NB4 (cell line): ENCODE data around the gene OPCML.

Experiments used
- DNase-seq: peaks from one replicate; pipeline ENCODE4 v3.0.0; 2010; ENCODE audit warnings: low read depth
- H3K4me3 ChIP-seq: one replicate; pipeline ENCODE4 v1.5.1; 2011; ENCODE audit warnings: mild to moderate bottlenecking, low read depth, low read length, moderate library complexity
- MYC ChIP-seq: IDR thresholded peaks from 2 replicates; pipeline ENCODE4 v1.6.1; 2011; ENCODE audit warnings: low read depth, low read length
- POLR2A ChIP-seq: IDR thresholded peaks from 2 replicates; pipeline ENCODE4 v1.6.1; 2011; ENCODE audit warnings: mild to moderate bottlenecking; ENCODE audit not compliant: insufficient read length; ENCODE audit errors: extremely low read depth
- TF ChIP-seq, protein P1 (sequence below): IDR thresholded peaks from one replicate; pipeline ENCODE4 v1.5.1; 2012; ENCODE audit warnings: low read depth, low read length
- TF ChIP-seq, protein P2 (sequence below): IDR thresholded peaks from 2 replicates; pipeline ENCODE4 v1.6.1; 2011; ENCODE audit warnings: low read depth, low read length

The OPCML gene

DNA sequence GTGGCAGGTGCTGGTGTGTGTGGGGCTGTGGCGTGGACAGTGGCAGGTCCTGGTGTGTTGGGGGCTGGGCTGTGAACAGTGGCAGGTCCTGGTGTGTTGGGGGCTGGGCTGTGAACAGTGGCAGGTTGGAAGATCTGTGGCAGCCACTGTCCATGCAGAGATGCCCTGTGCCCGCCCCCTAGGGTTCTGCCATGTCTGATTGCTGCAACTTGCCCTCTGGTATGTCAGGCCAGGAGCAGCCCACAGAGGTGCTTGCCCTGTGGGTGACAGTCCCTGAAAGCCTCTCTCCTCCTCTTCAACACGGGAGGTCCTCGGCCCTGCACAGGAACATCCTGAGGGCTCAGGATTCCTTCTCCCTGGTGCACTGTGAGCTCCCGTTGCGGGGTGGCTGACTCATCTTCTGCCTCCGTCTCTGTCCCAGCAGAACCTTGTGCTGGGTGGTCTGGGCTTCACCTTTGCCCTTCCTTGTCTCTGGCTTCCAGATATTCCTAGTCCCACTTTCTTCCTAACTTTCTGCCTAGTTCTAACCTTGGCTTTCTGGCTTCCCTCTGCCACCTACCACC, 13.5 kb downstream of the OPCML start:
- no peak for DNase-seq
- H3K4me3 ChIP-seq: no peak overlapping the region
- TF ChIP-seq, protein P1, sequence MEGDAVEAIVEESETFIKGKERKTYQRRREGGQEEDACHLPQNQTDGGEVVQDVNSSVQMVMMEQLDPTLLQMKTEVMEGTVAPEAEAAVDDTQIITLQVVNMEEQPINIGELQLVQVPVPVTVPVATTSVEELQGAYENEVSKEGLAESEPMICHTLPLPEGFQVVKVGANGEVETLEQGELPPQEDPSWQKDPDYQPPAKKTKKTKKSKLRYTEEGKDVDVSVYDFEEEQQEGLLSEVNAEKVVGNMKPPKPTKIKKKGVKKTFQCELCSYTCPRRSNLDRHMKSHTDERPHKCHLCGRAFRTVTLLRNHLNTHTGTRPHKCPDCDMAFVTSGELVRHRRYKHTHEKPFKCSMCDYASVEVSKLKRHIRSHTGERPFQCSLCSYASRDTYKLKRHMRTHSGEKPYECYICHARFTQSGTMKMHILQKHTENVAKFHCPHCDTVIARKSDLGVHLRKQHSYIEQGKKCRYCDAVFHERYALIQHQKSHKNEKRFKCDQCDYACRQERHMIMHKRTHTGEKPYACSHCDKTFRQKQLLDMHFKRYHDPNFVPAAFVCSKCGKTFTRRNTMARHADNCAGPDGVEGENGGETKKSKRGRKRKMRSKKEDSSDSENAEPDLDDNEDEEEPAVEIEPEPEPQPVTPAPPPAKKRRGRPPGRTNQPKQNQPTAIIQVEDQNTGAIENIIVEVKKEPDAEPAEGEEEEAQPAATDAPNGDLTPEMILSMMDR: no peak
- TF ChIP-seq POLR2A (no peak), MYC (no peak)
- TF ChIP-seq, protein P2, sequence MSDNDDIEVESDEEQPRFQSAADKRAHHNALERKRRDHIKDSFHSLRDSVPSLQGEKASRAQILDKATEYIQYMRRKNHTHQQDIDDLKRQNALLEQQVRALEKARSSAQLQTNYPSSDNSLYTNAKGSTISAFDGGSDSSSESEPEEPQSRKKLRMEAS: no peak

DNA sequence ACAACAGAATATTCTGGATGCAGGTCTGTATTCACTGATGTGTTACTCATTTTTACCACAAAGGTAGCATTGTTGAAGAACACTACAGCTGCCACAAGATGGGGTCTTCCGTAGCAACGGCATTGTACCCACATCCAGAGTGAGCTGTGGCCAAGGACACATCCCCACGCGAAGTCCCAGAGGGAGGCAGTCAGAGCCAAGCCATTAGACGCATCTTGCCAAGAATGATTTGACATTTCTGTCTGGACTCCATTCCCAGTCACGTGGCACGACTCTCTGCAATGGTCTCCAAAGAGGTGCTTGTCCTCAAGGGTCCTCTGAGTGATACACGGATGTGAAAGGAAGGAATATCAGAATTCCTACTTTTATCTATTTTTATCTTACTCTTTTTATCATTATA, 15.5 kb downstream of the OPCML start:
- H3K4me3 ChIP-seq: no peak overlapping the region
- TF ChIP-seq, protein P2: no peak
- TF ChIP-seq MYC: no peak
- TF ChIP-seq, protein P1: no peak
- no peak for TF ChIP-seq POLR2A
- DNase-seq: no peak

DNA sequence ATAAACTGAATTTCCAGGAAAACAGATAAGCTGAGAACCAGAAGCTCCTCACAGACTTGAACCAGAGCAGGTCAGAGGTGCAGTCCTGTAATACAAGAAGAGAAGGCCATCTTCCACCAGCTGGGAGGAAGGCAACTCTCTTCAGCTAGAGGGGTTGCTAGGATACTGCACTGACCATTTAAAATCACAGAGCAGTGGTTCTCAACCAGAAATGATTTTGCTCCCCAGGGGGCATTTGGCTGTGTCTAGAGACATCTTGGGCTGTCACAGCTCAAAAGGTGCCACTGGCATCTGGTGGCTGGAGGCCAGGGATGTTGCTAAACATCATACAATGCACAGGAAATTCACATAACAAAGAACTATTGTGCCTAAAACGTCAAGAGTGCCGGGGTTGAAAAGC, 17.2 kb downstream of the OPCML start:
- TF ChIP-seq MYC (no peak), POLR2A (no peak)
- TF ChIP-seq, protein P1: no peak
- TF ChIP-seq, protein P2: no peak
- DNase-seq: no peak
- no peak overlapping the region for H3K4me3 ChIP-seq

DNA sequence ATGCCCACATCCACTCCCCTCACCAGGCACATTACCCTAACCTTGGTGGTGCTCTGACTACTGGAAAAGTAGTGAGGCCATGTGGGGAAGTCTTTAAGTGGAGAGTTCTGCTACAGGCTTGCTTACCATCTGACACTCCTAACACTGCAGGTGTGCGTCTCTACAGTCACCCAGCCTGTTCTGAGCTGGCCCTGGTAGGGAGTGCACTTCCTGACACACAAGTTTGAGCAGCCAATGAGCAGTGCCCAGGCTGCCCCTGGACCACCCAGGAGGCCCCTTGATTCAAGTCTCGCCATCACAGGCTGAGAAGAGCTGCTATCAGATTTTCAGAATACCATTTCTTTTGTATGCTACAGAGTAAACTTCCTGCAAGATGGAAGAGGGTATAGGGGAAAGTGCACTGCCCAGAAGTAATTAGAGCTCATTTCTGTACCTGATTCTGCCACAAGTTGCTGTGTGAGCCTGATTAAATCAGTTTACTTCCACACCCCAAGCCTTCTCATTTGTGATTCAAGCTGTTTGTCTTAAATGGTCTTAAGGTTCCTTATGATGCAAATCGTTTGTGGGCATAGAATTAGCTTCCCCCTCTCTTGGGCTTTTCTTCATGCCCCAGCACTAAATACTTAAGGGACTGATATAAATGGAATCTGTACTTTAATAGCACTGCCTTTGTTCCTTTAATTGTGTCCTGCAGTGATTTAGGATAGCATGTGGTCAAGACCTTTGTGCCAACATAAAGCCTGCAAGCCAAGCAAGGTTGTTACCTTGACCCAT, 22.2 kb downstream of the OPCML start:
- no peak overlapping the region for H3K4me3 ChIP-seq
- DNase-seq: no peak
- TF ChIP-seq, protein P1: no peak
- TF ChIP-seq, protein P2: no peak
- TF ChIP-seq MYC: no peak
- TF ChIP-seq POLR2A: no peak

DNA sequence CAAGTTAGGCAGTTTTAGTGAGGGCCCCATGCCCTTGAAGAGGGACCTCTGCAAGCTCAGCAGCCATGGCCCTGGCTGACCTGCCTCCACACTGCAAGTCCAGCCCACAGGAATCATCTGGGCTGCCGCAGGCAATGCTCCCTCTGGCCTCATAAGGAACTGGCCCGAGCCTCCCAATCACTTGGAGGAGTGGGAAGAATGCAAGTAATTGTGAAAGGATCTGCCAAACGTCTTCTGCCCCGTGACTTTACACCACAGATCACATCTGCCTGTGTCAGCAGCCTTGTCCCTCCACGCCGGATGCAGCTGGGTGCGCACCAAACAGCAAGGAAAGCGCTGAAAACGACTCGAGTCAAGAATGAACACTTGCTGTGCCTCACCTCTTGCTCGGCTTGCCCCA, 23.8 kb downstream of the OPCML start:
- no peak overlapping the region for H3K4me3 ChIP-seq
- DNase-seq: no peak
- TF ChIP-seq, protein P2: no peak
- TF ChIP-seq MYC (no peak), POLR2A (no peak)
- TF ChIP-seq, protein P1: no peak
